ENCODE results near the gene RPS2.
A peak's percentile ranks its signal among the peaks of the same experiment; 100 is the strongest.

RPS2 gene

GRCh38 chr16:1991588-1991947 lies 26.9 kb upstream of the RPS2 start:
- no peak for TF ChIP-seq CTCF (IDR thresholded peaks at IDR 0.05; ENCODE audit: insufficient read depth, low read depth, low read length, missing control alignments)
- no peak for DNase-seq (ENCODE audit: low read depth)
- H3K4me3 ChIP-seq (ENCODE audit: low read depth, low read length) = peak overlapping the region; percentile 76

- no peak for TF ChIP-seq CTCF (IDR thresholded peaks at IDR 0.05; ENCODE audit: insufficient read depth, low read depth, low read length, missing control alignments)
- DNase-seq (ENCODE audit: low read depth) = peak; percentile 91
- peak overlapping the region; percentile 76 for H3K4me3 ChIP-seq (ENCODE audit: low read depth, low read length)
Observed at GRCh38 chr16:1991135-1991551, 26.5 kb upstream of the RPS2 start.

- H3K4me3 ChIP-seq (ENCODE audit: low read depth, low read length) = peak overlapping the region; percentile 76
- TF ChIP-seq CTCF (IDR thresholded peaks at IDR 0.05; ENCODE audit: insufficient read depth, low read depth, low read length, missing control alignments) = no peak
- DNase-seq (ENCODE audit: low read depth) = peak; percentile 54
Observed at GRCh38 chr16:1990351-1991134, 25.9 kb upstream of the RPS2 start.

- DNase-seq (ENCODE audit: low read depth) = no peak
- no peak for TF ChIP-seq CTCF (IDR thresholded peaks at IDR 0.05; ENCODE audit: insufficient read depth, low read depth, low read length, missing control alignments)
- H3K4me3 ChIP-seq (ENCODE audit: low read depth, low read length) = peak overlapping the region; percentile 76; the same call in 1 of the 2 replicates
Observed at GRCh38 chr16:1990101-1990350, 25.4 kb upstream of the RPS2 start.

GRCh38 chr16:1989209-1990100 lies 24.8 kb upstream of the RPS2 start, which contains the start of gene SYNGR3:
SYNGR3 (plus strand) TSS chr16:1989970; CDS start chr16:1990103, 133 bp downstream.
- no peak for DNase-seq (ENCODE audit: low read depth)
- peak within 1 kb of the TSS; percentile 76 for H3K4me3 ChIP-seq (ENCODE audit: low read depth, low read length)
- no peak for TF ChIP-seq CTCF (IDR thresholded peaks at IDR 0.05; ENCODE audit: insufficient read depth, low read depth, low read length, missing control alignments)

GRCh38 chr16:1987198-1987597 lies 22.6 kb upstream of the RPS2 start:
- no peak overlapping the region for H3K4me3 ChIP-seq (ENCODE audit: low read depth, low read length)
- DNase-seq (ENCODE audit: low read depth) = no peak
- TF ChIP-seq CTCF (IDR thresholded peaks at IDR 0.05; ENCODE audit: insufficient read depth, low read depth, low read length, missing control alignments) = no peak

Data from GM12865 (cell line).